Breast epithelium (tissue), 3 donors: ENCODE data around the gene MAP1LC3B.

Experiments used
- POLR2A ChIP-seq: fragments of 450-650 bp; IDR thresholded peaks from one replicate; pipeline ENCODE4 v1.6.1; 2016; ENCODE audit warnings: antibody characterized with exemption, mild to moderate bottlenecking, moderate library complexity
- TF ChIP-seq, protein P1 (sequence below), 3 donors: fragments of 450-650 bp; IDR thresholded peaks; one replicate each; pipeline ENCODE4 v1.5.1; 2016 to 2017; ENCODE audit warnings: antibody characterized with exemption in 3 of 3, mild to moderate bottlenecking in 3 of 3, moderate library complexity in 3 of 3

DNA sequence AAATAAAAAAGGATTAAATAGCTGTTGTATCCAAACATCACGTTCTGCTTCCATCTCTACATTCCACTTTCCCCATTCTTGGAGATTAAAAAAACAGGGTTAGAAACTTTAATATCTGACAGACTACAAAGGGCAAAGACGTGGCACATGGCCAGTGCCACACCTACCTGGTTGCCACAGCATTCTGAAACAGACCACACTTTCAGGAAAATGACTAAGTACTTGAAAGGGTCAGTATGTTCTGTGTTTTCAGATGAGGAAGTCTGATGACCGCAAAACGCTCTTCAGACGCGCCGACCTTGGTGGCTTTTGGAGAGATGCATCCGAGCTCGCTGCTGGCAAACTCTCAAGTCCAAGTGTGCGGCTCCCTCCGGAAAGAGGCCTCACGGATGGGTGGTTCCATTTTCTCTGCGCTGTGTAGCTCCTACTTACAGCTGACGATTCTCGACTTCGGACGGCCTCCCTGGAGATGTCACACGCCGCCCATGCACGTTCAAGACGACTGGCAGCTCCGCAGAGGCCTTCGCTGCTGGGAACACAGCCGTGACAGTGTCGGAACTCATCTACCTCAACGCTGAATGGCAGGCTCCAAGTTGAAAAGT, 15.5 kb downstream of the MAP1LC3B start:
- TF ChIP-seq POLR2A: no peak
- TF ChIP-seq, protein P1, sequence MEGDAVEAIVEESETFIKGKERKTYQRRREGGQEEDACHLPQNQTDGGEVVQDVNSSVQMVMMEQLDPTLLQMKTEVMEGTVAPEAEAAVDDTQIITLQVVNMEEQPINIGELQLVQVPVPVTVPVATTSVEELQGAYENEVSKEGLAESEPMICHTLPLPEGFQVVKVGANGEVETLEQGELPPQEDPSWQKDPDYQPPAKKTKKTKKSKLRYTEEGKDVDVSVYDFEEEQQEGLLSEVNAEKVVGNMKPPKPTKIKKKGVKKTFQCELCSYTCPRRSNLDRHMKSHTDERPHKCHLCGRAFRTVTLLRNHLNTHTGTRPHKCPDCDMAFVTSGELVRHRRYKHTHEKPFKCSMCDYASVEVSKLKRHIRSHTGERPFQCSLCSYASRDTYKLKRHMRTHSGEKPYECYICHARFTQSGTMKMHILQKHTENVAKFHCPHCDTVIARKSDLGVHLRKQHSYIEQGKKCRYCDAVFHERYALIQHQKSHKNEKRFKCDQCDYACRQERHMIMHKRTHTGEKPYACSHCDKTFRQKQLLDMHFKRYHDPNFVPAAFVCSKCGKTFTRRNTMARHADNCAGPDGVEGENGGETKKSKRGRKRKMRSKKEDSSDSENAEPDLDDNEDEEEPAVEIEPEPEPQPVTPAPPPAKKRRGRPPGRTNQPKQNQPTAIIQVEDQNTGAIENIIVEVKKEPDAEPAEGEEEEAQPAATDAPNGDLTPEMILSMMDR (IDR thresholded peaks at IDR 0.05): no peak
